Activated naive CD4-positive, alpha-beta T cell treated with anti-CD3 and anti-CD28 coated beads, Interleukin-2, amount 50 U/mL, for 16 hours (primary cell): ENCODE data around the gene KRTAP21-2.
A peak's percentile ranks its signal among the peaks of the same experiment; 100 is the strongest.
"Not testable (repeated sequence)": the region's sequence is repeated elsewhere in the genome, so short reads cannot be mapped to it uniquely, and the experiment has no call there.

Experiments
- DNase-seq: peaks from one replicate; pipeline ENCODE4 v3.0.0-alpha.2; 2020

The KRTAP21-2 gene

DNA sequence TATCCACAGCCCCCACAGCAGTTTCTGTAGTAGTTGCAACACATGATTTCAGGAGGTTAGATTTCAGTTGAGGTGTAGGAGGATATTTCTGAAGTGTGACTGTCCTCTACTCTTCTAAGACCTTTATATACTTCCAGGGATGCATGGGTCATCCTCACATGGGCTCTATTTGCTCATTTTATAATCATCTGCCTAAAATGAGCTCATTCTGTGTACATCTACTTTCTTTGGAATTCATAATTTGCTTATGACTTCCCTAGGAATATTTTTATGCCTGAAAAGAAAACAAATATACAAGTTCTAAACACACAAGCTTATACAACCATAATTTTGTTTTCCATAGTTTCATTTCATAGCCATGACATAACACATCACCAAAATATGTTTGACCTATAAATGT, at the start of gene KRTAP21-2:
TSS of gene KRTAP21-2 (minus strand) at position 101 of the 400 bp plus-strand sequence. CDS start at position 44, 57 bp downstream.
- DNase-seq, result no peak

DNA sequence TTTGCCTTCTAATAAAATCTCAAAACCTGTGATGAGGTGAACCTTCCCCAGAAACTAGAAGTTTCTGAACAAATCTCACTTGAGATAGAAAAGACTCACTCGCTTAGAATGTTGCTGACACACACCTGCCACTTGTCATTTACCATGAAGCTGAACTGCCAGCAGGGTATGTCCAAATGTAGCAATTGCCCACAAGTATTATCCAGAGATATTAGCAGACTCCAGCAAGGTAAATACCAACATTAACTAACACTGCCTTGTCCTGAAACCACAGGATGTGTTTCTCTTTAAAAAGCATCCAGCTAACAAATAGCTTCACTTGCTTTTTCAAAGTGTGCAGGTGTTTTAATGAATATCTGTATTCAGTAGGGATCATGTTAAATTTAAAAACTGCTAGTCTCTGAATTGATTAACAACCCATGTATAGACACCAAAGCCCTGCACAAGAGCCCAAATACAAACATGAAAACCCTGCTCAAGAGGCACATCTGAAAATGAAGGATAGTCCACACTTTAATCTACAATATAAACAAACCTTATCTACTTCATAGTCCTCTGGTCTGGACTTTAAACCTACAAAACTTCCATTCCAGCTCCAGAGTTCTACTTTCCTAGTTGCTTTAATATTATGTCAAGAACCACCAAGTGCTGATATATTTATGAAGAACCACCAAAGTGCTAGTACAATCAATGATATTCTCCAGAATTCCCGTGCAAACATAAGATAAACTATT, 46.7 kb upstream of the KRTAP21-2 start:
- no peak for DNase-seq

DNA sequence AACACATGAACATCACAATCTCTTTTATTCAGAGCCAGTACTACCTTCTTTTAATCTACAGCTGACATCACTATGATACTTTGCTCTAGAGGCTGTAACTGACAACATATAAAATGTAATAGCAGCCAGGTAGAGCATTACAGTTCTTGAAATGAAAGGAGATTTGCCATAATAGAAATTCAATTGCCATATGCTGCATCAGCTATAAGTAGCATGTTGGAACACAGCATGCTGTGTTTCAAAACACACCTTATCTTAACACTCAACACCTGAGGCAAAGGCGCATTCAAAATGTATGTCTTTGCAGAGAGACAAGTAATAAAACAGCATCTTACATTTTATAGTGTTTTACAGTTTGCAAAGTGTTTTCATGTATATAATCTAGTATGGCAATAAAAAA, 32.2 kb upstream of the KRTAP21-2 start:
- DNase-seq, result no peak

DNA sequence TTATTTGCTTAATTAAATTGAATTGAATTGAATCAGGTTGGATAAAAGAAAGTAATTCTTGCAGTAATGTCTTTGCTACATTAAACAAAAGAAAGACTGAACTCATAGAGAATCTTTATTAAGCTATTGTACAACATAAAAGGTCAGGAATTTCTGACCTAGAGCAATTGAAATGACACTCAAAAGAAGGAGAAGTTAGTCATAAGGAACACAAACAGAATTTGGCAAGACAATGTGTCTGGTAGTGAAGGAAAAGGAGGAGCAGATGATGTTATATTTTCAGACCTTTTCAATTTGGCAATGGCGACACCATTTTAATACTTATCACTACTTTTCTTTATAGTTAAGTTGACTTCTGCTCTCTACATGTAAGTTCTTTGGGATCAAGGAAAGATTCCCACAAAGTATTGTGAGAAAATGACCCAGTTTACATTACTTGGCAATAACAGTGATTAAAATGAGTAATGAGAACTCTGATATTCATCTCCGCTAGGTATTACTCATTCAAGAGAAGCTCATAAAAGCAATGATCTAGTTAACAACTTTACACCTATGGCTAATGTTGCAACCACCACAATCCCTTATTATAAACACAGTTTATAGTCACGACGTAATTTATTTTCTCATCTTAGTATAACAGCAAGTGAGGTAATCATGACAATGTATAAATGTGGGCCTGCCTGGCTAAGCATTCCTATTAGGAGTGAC, 22.8 kb upstream of the KRTAP21-2 start:
- no peak for DNase-seq

DNA sequence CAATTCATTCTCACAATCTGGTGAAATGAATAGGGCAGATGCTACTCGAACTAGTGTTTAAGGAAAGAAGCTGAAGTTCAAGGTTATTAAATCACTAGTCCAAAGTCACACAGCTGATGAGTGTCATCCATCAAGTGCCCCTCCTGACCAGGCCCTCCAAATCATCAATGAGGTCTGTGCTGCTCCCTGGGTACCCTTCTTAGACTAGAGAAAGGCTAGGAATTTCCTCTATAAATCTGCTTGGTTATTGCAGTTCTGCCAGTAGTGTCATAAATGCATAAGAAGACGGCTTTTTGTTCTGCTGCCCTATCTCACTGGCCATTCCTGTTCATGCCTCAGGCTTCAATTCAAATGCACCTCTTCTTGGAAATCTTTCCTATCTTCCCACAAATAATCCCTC, 13.7 kb upstream of the KRTAP21-2 start:
- DNase-seq, result no peak

DNA sequence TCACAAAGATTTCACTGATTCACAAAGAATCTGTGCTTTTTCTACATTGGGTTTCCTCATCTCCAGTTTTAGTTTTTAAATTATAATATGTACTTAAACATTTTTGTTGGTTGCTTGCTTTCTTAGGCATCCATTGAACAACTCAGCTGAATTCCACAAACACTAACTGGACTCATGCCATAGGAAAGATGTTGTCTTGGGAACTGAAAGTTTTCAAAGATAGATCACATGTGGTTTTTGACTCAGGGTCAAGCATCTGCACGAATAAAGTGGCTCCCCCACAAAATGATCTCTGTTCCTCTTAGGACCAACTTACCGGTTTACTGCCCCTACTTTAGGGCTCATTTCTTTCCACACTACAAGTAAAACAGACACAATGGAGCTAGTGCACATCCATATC, 11.2 kb upstream of the KRTAP21-2 start:
- no peak for DNase-seq

DNA sequence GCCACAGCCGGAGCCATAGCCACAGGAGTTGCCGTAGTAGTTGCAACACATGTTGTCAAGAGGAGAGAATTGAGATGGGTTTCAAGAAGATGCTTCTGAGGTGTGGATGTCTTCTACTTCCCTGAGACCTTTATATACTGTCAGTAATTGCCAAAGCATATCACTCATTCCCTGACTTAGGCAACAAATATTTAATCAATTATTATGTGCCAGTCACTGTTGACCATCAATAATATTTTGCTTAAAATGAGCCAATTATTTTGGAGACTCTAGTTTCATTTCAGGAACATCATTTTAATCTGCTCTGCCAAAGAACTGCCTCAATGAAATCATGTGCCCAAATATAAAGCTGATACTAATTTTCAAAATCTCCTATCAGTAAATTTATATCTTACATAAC, 8.3 kb upstream of the KRTAP21-2 start, which contains the start of gene KRTAP21-1:
TSS of gene KRTAP21-1 (minus strand) at position 101 of the 400 bp plus-strand sequence. CDS start at position 51, 50 bp downstream.
- DNase-seq, result not testable (repeated sequence)

DNA sequence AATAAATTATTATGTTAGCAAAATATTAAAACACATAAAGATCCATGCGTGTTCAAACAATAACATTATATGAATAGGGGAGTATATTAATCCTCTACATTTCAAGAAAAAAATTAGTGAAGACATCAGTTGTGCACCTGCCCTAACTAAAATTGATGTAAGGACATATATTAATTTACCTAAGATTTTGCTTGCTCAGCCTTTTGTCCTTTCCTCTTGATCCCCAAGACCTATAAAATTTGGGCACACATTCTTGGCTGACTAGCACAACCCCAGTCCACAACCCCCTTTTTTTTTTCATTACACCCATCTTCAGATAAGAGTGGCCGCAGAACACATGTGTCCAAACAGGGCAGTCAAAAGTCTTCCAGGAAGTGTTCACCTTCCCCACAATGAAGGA, 6.6 kb downstream of the KRTAP21-2 start:
- no peak for DNase-seq

DNA sequence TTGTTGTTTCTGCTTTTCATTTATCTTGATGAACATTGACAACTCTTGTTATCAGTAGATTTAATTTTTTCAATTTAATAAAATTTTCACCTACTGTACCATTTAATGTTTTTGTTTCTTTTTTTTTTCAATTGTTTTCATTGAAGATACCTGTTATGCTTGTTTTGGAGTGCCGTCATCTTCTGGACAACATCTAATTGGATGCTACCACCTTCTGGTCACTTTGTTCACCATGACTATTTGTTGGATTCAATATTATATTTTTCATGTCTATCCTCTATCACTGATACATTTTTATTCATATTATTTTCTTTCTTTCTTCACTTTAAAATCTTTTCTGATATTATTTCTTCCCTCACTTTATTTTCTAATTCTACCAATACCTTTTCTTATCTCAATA, 14.0 kb downstream of the KRTAP21-2 start:
- no peak for DNase-seq

DNA sequence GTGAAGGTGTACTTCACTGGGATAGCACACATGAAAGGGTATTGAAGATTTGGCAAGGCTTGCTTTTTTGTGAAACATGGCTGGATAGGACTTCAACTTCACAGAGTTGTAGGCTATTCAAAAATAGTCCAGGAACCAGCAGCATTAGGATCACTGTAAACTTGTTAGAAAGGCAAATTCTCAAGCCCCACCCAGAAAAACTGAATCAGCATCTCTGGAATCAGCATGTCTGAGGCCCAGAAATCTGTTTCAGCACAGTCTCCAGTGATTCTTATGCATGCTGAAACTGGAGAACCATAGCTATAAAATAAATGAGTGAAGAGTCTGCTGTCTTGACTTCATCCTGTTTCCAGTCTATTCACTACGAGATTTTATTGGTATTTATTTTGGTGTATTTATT, 20.3 kb downstream of the KRTAP21-2 start:
- no peak for DNase-seq

DNA sequence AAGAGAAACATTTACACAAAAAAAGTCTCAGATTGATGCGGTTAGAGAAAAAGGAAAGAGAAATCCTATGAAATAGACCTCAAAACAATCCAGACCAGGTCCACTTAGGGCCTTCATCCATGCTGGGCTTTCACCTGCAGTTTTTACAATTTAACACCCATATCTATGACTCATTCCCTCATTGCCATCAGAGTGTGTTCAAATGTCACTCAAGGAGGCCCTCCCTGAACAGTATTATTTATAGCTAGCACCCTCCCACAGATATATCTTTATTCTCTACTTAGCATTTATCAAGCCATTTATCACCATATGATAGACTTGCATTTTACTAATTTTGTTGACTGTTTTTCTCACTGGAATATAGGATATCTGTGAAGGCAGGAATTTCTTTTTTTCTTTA, 27.7 kb downstream of the KRTAP21-2 start:
- no peak for DNase-seq

DNA sequence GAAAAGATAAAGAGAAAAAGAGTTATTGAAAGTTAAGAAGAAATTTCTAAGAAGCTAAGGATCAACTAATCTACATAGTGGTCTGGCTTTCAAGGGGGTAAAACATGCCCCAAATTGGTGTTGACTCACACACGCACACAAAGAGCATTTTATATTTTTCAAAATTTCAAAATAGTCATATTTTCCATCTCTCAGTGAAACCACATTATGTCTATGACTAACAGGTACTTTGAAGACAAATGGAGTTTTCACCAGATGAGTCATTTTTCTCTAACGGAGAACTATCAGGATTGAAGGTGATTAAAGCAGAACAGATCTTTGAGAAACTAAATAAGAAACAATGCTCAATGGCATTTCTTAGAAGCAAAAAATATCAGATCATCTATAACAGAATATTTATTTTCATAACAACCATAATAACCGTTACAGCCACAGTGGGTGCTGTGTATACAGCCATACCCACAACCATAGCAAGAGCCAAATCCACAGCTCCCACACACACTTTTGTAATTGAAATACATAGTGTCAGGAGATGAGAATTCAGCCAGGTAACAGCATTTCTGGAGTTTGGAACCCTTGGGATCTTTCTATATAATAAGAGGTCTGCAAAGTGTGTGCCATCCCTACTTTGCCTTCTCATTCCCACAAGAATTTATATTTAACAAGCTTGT, 28.7 kb downstream of the KRTAP21-2 start, which contains the start of gene KRTAP21-3:
TSS of gene KRTAP21-3 (minus strand) at position 539 of the 671 bp plus-strand sequence. CDS start at position 521, 18 bp downstream.
- no peak for DNase-seq

DNA sequence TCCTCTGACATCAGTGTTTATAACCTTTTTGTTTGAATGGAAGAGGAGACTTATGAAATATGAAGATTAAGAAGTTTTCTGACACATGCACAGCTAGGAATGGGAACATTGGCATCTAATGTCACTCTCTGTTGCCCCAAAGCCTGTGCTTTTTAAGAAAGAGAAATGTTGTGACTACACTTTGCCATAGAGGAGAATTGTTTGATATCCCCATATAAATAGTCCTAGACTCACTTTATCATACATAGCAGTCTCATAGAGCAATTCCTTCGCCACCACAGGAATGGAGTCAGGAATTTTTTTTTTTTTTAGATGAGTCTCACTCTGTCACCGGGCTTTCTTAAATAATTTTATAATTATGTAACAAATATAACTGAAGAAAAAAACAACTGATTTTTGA, 30.0 kb downstream of the KRTAP21-2 start:
- no peak for DNase-seq

DNA sequence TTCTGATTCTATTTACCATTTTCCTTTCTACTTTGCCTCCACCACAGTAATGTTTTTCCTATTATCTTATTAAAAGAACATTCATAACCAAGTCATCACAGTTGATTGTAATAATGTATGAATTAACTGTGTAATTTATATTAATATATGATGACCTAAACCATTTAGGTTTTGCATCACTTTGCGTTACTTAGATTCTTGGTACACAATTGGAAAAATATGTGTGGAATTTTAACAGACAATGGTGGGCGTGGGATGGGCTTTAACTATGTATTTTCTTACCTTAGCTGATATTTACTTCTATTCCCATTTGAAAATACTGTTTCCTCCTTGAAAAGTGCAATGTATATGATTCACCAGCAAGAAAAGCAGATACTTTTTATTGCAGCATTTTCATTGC, 32.1 kb downstream of the KRTAP21-2 start:
- DNase-seq, result no peak

DNA sequence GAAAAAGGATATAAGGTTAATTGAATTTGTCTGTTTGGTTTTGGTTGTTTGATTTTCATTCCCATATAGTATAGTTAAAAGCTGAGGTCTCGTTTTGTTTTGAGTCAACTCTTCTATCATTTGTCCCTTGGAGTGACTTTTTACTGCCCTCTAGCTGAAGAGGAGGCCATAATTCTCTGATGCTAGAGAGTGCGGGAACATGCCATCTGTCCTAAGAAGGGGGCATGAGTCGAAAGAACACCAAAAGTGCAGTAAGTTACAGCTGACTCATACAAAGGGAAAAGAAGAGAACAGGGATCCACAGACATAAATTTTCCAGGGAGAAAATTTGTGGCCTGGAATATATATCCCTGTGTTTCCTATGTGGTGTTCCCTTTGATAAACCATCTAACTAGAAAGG, 32.6 kb downstream of the KRTAP21-2 start:
- DNase-seq, result no peak

DNA sequence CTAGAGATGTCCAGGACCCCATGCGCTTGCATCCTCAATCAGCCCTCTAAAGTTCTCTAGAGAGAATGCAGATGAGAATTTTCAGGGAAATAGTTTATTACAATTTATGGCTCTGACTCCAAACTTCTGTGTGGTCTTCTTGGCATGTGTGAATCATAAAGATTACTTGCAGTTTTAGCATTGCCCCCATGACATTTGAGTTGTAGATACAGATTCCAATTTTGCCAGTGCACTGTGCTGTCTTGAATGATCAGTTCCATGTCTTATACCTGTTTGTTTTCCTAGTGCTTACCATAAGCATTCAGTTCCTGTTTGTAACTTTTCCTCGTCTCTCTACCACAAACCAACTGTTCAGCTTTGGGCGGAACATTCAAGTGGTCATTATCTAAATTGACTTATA, 33.3 kb downstream of the KRTAP21-2 start:
- no peak for DNase-seq

DNA sequence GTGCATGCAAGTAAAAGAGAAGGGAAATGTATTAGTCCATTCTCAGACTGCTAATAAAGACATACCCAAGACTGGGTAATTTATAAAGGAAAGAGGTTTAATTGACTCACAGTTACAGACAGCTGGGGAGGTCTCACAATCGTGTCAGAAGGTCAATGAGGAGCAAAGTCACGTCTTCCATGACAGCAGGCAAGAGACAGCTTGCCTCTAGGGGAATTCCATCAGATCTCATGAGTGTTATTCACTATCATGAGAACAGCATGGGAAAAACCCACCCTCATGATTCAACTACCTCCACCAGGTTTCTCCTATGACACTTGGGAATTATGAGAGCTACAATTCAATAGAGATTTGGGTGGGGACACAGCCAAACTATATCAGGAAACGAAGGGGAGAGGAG, 36.6 kb downstream of the KRTAP21-2 start:
- DNase-seq, result peak; percentile 39

DNA sequence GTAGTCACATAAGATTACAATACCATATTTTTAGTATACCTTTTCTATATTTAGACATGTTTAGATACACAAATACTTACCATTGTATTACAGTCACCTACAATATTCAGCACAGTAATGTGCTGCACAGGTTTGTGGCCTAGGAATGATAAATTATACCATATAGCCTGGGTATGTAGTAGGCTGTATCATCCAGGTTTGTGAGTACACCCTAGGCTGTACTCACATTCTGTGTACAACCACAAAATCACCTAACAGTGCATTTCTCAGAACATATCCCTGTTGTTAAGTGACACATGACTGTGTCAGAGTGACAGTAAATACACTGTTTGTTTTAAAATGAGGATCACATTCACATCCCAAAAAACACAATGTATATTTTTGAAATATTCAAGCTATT, 39.6 kb downstream of the KRTAP21-2 start:
- no peak for DNase-seq
